HCT116 (cell line): ENCODE data around the gene OR56B1.

ENCODE experiments used
- ATF3 ChIP-seq: IDR thresholded peaks from 2 replicates; pipeline ENCODE4 v1.6.1; 2012
- CTCF ChIP-seq, 3 experiments: fragments of 200-600 bp in 1 of 3; sonication (generic) in 1 of 3; IDR thresholded peaks in 2 of 3; conservative IDR thresholded peaks in 1 of 3; 2 replicates each; pipeline ENCODE4 v1.5.1; 2012 to 2017; ENCODE audit warnings: low read depth in 2 of 3, low read length in 2 of 3, antibody characterized with exemption in 1 of 3, borderline replicate concordance in 1 of 3, control low read depth in 1 of 3, mild to moderate bottlenecking in 1 of 3, mixed read lengths in 1 of 3, mixed run types in 1 of 3, moderate library complexity in 1 of 3; ENCODE audit not compliant: insufficient read depth in 1 of 3
- ELF1 ChIP-seq: IDR thresholded peaks from 2 replicates; pipeline ENCODE4 v1.6.1; 2012; ENCODE audit warnings: low read depth, borderline replicate concordance
- FOSL1 ChIP-seq: IDR thresholded peaks from 2 replicates; pipeline ENCODE4 v1.6.1; 2012; ENCODE audit warnings: low read depth
- JUND ChIP-seq: IDR thresholded peaks from 2 replicates; pipeline ENCODE4 v1.6.1; 2012
- POLR2A ChIP-seq: IDR thresholded peaks from 2 replicates; pipeline ENCODE4 v1.7.0; 2011; ENCODE audit warnings: borderline replicate concordance; ENCODE audit not compliant: insufficient read depth, insufficient read length; ENCODE audit errors: extremely low read depth
- REST ChIP-seq: IDR thresholded peaks from 2 replicates; pipeline ENCODE4 v1.6.1; 2012; ENCODE audit warnings: low read depth
- TF ChIP-seq, protein P1 (sequence below): IDR thresholded peaks from 2 replicates; pipeline ENCODE4 v1.6.1; 2011; ENCODE audit warnings: mild to moderate bottlenecking, low read length, moderate library complexity; ENCODE audit not compliant: insufficient replicate concordance; ENCODE audit errors: extremely low read depth

- no peak for TF ChIP-seq REST
- no peak for TF ChIP-seq POLR2A
- TF ChIP-seq ELF1, result no peak
- no peak for TF ChIP-seq CTCF (IDR thresholded peaks at IDR 0.05 in 2 of 3, conservative IDR thresholded peaks at IDR 0.05 in 1 of 3; ENCODE audit: borderline replicate concordance in 1 of 3, insufficient read depth in 1 of 3, low read depth in 2 of 3, low read length in 2 of 3)
- TF ChIP-seq JUND, result no peak
- no peak for TF ChIP-seq ATF3
- TF ChIP-seq, protein P1, sequence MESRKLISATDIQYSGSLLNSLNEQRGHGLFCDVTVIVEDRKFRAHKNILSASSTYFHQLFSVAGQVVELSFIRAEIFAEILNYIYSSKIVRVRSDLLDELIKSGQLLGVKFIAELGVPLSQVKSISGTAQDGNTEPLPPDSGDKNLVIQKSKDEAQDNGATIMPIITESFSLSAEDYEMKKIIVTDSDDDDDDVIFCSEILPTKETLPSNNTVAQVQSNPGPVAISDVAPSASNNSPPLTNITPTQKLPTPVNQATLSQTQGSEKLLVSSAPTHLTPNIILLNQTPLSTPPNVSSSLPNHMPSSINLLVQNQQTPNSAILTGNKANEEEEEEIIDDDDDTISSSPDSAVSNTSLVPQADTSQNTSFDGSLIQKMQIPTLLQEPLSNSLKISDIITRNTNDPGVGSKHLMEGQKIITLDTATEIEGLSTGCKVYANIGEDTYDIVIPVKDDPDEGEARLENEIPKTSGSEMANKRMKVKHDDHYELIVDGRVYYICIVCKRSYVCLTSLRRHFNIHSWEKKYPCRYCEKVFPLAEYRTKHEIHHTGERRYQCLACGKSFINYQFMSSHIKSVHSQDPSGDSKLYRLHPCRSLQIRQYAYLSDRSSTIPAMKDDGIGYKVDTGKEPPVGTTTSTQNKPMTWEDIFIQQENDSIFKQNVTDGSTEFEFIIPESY, result no peak
- TF ChIP-seq FOSL1, result no peak
Observed at GRCh38 chr11:5688482-5688881, 47.8 kb upstream of the OR56B1 start.
